H9 (cell line): ENCODE measurements around the gene MYOZ3. TPM values are rescaled to one million over a fixed set of nuclear protein-coding genes. Genes with fewer than 3 reads are reported as not detected.

Source experiments
- DNase-seq: peaks from one replicate; pipeline ENCODE4 v3.0.0-alpha.2; 2017
- H2AFZ ChIP-seq: one replicate; pipeline ENCODE4 v1.6.1; 2013; ENCODE audit warnings: mild to moderate bottlenecking, low read length, control low read depth, moderate library complexity
- H2AK5ac ChIP-seq: 2 replicates; pipeline ENCODE4 v1.6.1; 2013; ENCODE audit warnings: low read length, control low read depth, mixed read lengths; ENCODE audit not compliant: insufficient read length
- H2BK120ac ChIP-seq: one replicate; pipeline ENCODE4 v1.6.1; 2013; ENCODE audit warnings: low read depth, mild to moderate bottlenecking, low read length, control low read depth, inconsistent platforms; ENCODE audit not compliant: poor library complexity, severe bottlenecking
- H2BK12ac ChIP-seq: 2 replicates; pipeline ENCODE4 v1.6.1; 2013; ENCODE audit warnings: low read length, control low read depth, mixed read lengths, low read depth; ENCODE audit not compliant: insufficient read length
- H2BK15ac ChIP-seq: 2 replicates; pipeline ENCODE4 v1.6.1; 2013; ENCODE audit warnings: low read depth, low read length, control low read depth
- H2BK20ac ChIP-seq: one replicate; pipeline ENCODE4 v1.6.1; 2013; ENCODE audit warnings: low read depth, mild to moderate bottlenecking, low read length, control low read depth, inconsistent platforms; ENCODE audit not compliant: poor library complexity, severe bottlenecking
- H2BK5ac ChIP-seq: 2 replicates; pipeline ENCODE4 v1.6.1; 2013; ENCODE audit warnings: low read length, control low read depth, mixed read lengths; ENCODE audit not compliant: insufficient read length
- H3K14ac ChIP-seq: 2 replicates; pipeline ENCODE4 v1.6.1; 2013; ENCODE audit warnings: low read length, control low read depth; ENCODE audit not compliant: insufficient read depth
- H3K18ac ChIP-seq: 2 replicates; pipeline ENCODE4 v1.6.1; 2013; ENCODE audit warnings: low read depth, mild to moderate bottlenecking, mixed read lengths, low read length, control low read depth; ENCODE audit not compliant: insufficient read length
- H3K23ac ChIP-seq: 2 replicates; pipeline ENCODE4 v1.6.1; 2013; ENCODE audit warnings: low read length, control low read depth, mixed read lengths, low read depth; ENCODE audit not compliant: insufficient read length
- H3K23me2 ChIP-seq: 2 replicates; pipeline ENCODE4 v1.6.1; 2013; ENCODE audit warnings: low read depth, mild to moderate bottlenecking, mixed read lengths, low read length, control low read depth; ENCODE audit not compliant: insufficient read length, poor library complexity, severe bottlenecking
- H3K27ac ChIP-seq: 2 replicates; pipeline ENCODE4 v1.5.1; 2013; ENCODE audit warnings: low read length, control low read depth, mixed read lengths, low read depth; ENCODE audit not compliant: insufficient read length
- H3K27me3 ChIP-seq: 2 replicates; pipeline ENCODE4 v1.6.1; 2013; ENCODE audit warnings: low read length, control low read depth, inconsistent platforms; ENCODE audit not compliant: insufficient read depth
- H3K4ac ChIP-seq: 2 replicates; pipeline ENCODE4 v1.6.1; 2013; ENCODE audit warnings: low read depth, mild to moderate bottlenecking, control low read depth, inconsistent platforms, low read length, moderate library complexity
- H3K4me1 ChIP-seq: 2 replicates; pipeline ENCODE4 v1.6.1; 2013; ENCODE audit warnings: low read length, control low read depth, inconsistent platforms; ENCODE audit not compliant: insufficient read depth
- H3K4me2 ChIP-seq: 2 replicates; pipeline ENCODE4 v1.6.1; 2013; ENCODE audit warnings: low read length, control low read depth, mixed read lengths; ENCODE audit not compliant: insufficient read length, insufficient read depth
- H3K56ac ChIP-seq: 2 replicates; pipeline ENCODE4 v1.6.1; 2013; ENCODE audit warnings: low read depth, mild to moderate bottlenecking, mixed read lengths, low read length, control low read depth; ENCODE audit not compliant: insufficient read length
- H3K79me1 ChIP-seq: 2 replicates; pipeline ENCODE4 v1.6.1; 2013; ENCODE audit warnings: low read depth, mild to moderate bottlenecking, moderate library complexity, low read length, control low read depth, inconsistent platforms; ENCODE audit not compliant: insufficient read depth, poor library complexity, severe bottlenecking
- H3K79me2 ChIP-seq: 2 replicates; pipeline ENCODE4 v1.6.1; 2013; ENCODE audit warnings: low read length, control low read depth, inconsistent platforms; ENCODE audit not compliant: insufficient read depth
- H3K9ac ChIP-seq: 2 replicates; pipeline ENCODE4 v1.6.1; 2013; ENCODE audit warnings: low read length, control low read depth, mixed read lengths; ENCODE audit not compliant: insufficient read length; ENCODE audit errors: extremely low read depth
- H3K9me3 ChIP-seq: one replicate; pipeline ENCODE4 v1.6.1; 2013; ENCODE audit warnings: low read depth, low read length, inconsistent platforms; ENCODE audit not compliant: control insufficient read depth
- H3T11ph ChIP-seq: one replicate; pipeline ENCODE4 v1.6.1; 2013; ENCODE audit warnings: mild to moderate bottlenecking, low read length, control low read depth, inconsistent platforms
- H4K20me1 ChIP-seq: one replicate; pipeline ENCODE4 v1.6.1; 2013; ENCODE audit not compliant: control insufficient read depth, insufficient read length, insufficient read depth
- H4K5ac ChIP-seq: 2 replicates; pipeline ENCODE4 v1.6.1; 2013; ENCODE audit warnings: low read depth, mild to moderate bottlenecking, mixed read lengths, low read length, control low read depth; ENCODE audit not compliant: insufficient read length
- H4K8ac ChIP-seq: replicated peaks from 2 replicates; pipeline ENCODE4 v1.6.1; 2013; ENCODE audit warnings: low read length, control low read depth, mixed read lengths, low read depth; ENCODE audit not compliant: insufficient read length
- H4K91ac ChIP-seq: 2 replicates; pipeline ENCODE4 v1.6.1; 2013; ENCODE audit warnings: low read depth, mild to moderate bottlenecking, moderate library complexity, mixed read lengths, low read length, control low read depth; ENCODE audit not compliant: insufficient read length
- H3K27ac Mint-ChIP-seq, 3 experiments: 2 replicates in 2 of 3; 3 replicates in 1 of 3; pipeline ENCODE4 v1.8.0; 2020 to 2021; ENCODE audit warnings: mixed read lengths in 3 of 3, mild to moderate bottlenecking in 1 of 3, moderate library complexity in 1 of 3
- H3K27me3 Mint-ChIP-seq: 2 replicates; pipeline ENCODE4 v1.8.0; 2021; ENCODE audit warnings: low read depth, mild to moderate bottlenecking, moderate library complexity, mixed read lengths
- H3K36me3 Mint-ChIP-seq, 3 experiments: 2 replicates in 2 of 3; 3 replicates in 1 of 3; pipeline ENCODE4 v1.8.0; 2020 to 2021; ENCODE audit warnings: low read depth in 3 of 3, mixed read lengths in 3 of 3; ENCODE audit not compliant: insufficient read depth in 1 of 3
- H3K4me1 Mint-ChIP-seq, 2 experiments: 2 replicates each; pipeline ENCODE4 v1.8.0; 2020; ENCODE audit warnings: mixed read lengths in 2 of 2
- H3K4me3 Mint-ChIP-seq, 2 experiments: 2 replicates in 1 of 2; 3 replicates in 1 of 2; pipeline ENCODE4 v1.8.0; 2020 to 2021; ENCODE audit warnings: mild to moderate bottlenecking in 2 of 2, mixed read lengths in 2 of 2, moderate library complexity in 1 of 2
- H3K9me3 Mint-ChIP-seq, 2 experiments: 2 replicates in 1 of 2; 3 replicates in 1 of 2; pipeline ENCODE4 v1.8.0; 2020; ENCODE audit warnings: mild to moderate bottlenecking in 2 of 2, mixed read lengths in 2 of 2, moderate library complexity in 1 of 2
- CTCF ChIP-seq: fragments of 200-600 bp; sonication (generic); conservative IDR thresholded peaks from 3 replicates; pipeline ENCODE4 v1.8.0; 2021; ENCODE audit warnings: antibody characterized with exemption, mild to moderate bottlenecking
- WGBS: extraction: QIAGEN DNeasy Blood & Tissue Kit; methylation state at CpG from one replicate; pipeline ENCODE4 v1.1.7; 2013; ENCODE audit warnings: missing lambda C conversion rate, low lambda C conversion rate, mixed read lengths; ENCODE audit not compliant: insufficient read length; ENCODE audit errors: extremely low coverage; 5-methylcytosine and 5-hydroxymethylcytosine counted together
- total RNA-seq: library from RNA; stranded (reverse); gene quantifications from 2 replicates; pipeline ENCODE4 v1.2.1, GENCODE V29; 2021

MYOZ3 gene
- total RNA-seq, 1 experiment from 2014 or later, result 18.1 TPM

GRCh38 chr5:150670275-150670947, 9.4 kb downstream of the MYOZ3 start:
- Mint-ChIP-seq H3K36me3 (peaks cover 5 to 9% (median 8%) of the 10 kb centered on the region in 3 experiments; a peak in 6 of 7 replicates), H3K4me3 (peak overlapping the region; percentile 87), H3K27ac (peak overlapping the region in 1 of 3 experiments; percentile 20; a peak in 2 of 7 replicates), H3K27me3 (no peaks in the 10 kb centered on the region), H3K4me1 (peaks cover 29 to 30% of the 10 kb centered on the region in 2 experiments), H3K9me3 (no peaks in the 10 kb centered on the region; a peak in 1 of 5 replicates)
- Histone ChIP-seq H4K5ac (no peak overlapping the region), H3K23me2 (peaks cover 7% of the 10 kb centered on the region), H3T11ph (no peak overlapping the region), H3K56ac (no peak overlapping the region), H4K20me1 (no peaks in the 10 kb centered on the region), H4K91ac (no peak overlapping the region), H3K14ac (no peak overlapping the region), H3K18ac (no peak overlapping the region), H3K9ac (no peak overlapping the region), H3K4me1 (peaks cover 3% of the 10 kb centered on the region; the same call in 1 of the 2 replicates), H3K23ac (no peak overlapping the region), H2AK5ac (no peak overlapping the region), H3K9me3 (no peaks in the 10 kb centered on the region), H3K4ac (no peak overlapping the region), H3K79me1 (no peaks in the 10 kb centered on the region), H2BK120ac (no peak overlapping the region), H2AFZ (no peak overlapping the region), H3K4me2 (peak overlapping the region; percentile 74), H2BK20ac (no peak overlapping the region), H3K79me2 (no peaks in the 10 kb centered on the region), H3K27me3 (no peaks in the 10 kb centered on the region), H3K27ac (no peak overlapping the region), H2BK12ac (no peak overlapping the region), H2BK5ac (no peak overlapping the region), H4K8ac (no peak overlapping the region), H2BK15ac (no peak overlapping the region)
- no peak for TF ChIP-seq CTCF
- no CpG with 5 or more reads among the region's 14 CpGs for WGBS
- DNase-seq, result no peak
